Lower leg skin (tissue), 3 donors: Measurements from ENCODE around the gene RAPGEF2.

Source experiments
- POLR2A ChIP-seq, 2 donors: fragments of 450-650 bp; IDR thresholded peaks; one replicate each; pipeline ENCODE4 v1.6.1; 2016 to 2017; ENCODE audit warnings: antibody characterized with exemption in 2 of 2, mild to moderate bottlenecking in 1 of 2, moderate library complexity in 1 of 2
- TF ChIP-seq, protein P1 (sequence below), 3 donors: fragments of 450-650 bp; IDR thresholded peaks; one replicate each; pipeline ENCODE4 v1.5.1; 2016; ENCODE audit warnings: antibody characterized with exemption in 3 of 3, mild to moderate bottlenecking in 3 of 3, moderate library complexity in 2 of 3

DNA sequence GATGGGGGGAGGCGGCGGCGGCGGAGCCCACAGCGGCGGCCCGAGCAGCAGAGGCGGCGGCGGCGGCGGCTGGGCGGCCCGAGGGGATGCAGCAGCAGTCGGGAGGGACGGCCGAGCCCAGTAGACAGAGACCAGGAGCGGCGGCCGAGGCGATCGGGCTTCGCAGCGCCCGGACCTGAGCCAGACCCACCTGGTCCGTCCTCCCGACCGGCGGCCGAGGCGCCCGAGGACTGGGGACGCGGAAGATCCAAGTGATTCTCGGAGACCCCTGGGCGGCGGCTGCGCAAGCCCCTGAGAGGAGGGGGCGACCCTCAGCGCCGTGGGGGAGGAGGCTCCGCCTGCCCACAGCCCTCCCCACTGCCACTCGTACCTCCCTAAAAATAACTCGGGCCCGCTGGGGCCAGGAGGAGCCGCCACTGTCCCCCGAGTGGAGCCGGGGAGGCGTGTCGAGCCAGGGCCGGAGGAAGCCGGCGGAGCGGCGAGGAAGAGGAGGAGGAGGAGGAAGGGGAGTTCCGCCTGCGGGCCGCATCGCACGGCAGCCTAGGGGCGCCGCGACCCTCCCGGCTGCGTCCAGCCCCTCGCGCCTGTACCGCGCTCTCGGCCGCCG lies 608 bp downstream of the RAPGEF2 start:
- TF ChIP-seq, protein P1, sequence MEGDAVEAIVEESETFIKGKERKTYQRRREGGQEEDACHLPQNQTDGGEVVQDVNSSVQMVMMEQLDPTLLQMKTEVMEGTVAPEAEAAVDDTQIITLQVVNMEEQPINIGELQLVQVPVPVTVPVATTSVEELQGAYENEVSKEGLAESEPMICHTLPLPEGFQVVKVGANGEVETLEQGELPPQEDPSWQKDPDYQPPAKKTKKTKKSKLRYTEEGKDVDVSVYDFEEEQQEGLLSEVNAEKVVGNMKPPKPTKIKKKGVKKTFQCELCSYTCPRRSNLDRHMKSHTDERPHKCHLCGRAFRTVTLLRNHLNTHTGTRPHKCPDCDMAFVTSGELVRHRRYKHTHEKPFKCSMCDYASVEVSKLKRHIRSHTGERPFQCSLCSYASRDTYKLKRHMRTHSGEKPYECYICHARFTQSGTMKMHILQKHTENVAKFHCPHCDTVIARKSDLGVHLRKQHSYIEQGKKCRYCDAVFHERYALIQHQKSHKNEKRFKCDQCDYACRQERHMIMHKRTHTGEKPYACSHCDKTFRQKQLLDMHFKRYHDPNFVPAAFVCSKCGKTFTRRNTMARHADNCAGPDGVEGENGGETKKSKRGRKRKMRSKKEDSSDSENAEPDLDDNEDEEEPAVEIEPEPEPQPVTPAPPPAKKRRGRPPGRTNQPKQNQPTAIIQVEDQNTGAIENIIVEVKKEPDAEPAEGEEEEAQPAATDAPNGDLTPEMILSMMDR (IDR thresholded peaks at IDR 0.05): no peak
- TF ChIP-seq POLR2A (IDR thresholded peaks at IDR 0.05): no peak
